ENCODE data around the gene CDC14A.

CDC14A gene

GRCh38 chr1:100348549-100349144 is 3.7 kb upstream of the CDC14A start:
- H3K4me1 Mint-ChIP-seq (ENCODE audit: low read depth): peaks cover 5% of the 10 kb centered on the region
- no peak overlapping the region for H3K27ac Mint-ChIP-seq
- H3K9me3 Mint-ChIP-seq (ENCODE audit: low read depth): no peaks in the 10 kb centered on the region
- no peaks in the 10 kb centered on the region for H3K27me3 Mint-ChIP-seq
- H3K36me3 Mint-ChIP-seq: no peaks in the 10 kb centered on the region
- H3K4me3 Mint-ChIP-seq: no peak overlapping the region

GRCh38 chr1:100349246-100349645 is 3.1 kb upstream of the CDC14A start:
- no peaks in the 10 kb centered on the region for H3K36me3 Mint-ChIP-seq
- no peak overlapping the region for H3K4me3 Mint-ChIP-seq
- no peak overlapping the region for H3K27ac Mint-ChIP-seq
- no peaks in the 10 kb centered on the region for H3K9me3 Mint-ChIP-seq (ENCODE audit: low read depth)
- H3K27me3 Mint-ChIP-seq: no peaks in the 10 kb centered on the region
- H3K4me1 Mint-ChIP-seq (ENCODE audit: low read depth): peaks cover 11% of the 10 kb centered on the region

DNA sequence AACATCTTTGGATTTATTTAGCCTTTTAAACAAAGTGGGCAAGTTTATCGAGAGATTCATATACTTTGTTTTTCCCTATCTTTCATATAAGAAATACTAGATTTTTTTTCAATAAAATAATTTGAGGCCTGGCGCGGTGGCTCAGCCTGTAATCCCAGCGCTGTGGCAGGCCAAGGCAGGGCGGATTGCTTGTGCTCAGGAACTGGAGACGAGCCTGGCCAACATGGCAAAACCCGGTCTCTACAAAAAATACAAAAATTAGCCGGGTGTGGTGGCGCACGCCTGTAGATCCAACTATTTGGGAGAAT is 1.6 kb upstream of the CDC14A start:
- H3K36me3 Mint-ChIP-seq: peaks cover under 1% of the 10 kb centered on the region
- no peaks in the 10 kb centered on the region for H3K27me3 Mint-ChIP-seq
- H3K9me3 Mint-ChIP-seq (ENCODE audit: low read depth): no peaks in the 10 kb centered on the region
- H3K4me1 Mint-ChIP-seq (ENCODE audit: low read depth): peaks cover 26% of the 10 kb centered on the region
- peak overlapping the region; percentile 4 for H3K27ac Mint-ChIP-seq
- peak overlapping the region; percentile 99 for H3K4me3 Mint-ChIP-seq

DNA sequence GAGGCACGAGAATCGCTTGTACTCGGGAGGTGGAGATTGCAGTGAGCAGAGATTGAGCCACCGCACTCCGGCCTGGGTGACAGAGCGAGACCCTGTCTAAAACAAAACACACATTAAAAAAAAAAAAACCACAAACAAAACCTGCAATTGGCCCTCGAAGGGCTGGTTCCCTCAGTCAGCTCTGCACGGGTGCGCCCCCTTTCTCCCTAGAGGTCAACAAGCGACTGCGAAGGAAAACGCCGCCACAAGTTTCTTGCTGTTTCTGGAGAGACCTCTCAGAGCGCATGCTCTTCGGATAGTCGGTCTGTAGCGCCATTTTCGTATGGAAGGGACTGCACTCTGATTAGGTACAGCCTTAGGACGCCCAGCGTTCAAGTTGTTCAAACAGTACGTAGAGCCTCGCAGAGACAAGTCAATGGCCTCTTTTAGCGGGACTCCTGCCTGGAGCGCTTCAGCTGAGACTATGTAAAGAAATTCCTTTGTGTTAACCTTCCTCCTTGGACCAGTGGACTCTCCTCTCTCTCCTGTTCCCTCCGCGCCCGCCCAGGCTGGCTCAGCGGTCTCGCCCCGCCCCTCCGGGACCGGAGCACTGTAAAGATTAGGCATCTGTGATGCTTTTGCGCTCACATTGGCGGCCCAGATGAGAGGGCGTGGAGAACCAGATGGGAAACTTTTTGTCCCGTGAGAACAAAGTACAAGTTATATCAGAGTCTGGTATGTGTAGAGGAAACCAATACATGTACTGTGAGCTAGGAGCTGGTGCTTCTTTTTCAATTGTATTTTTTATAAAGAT is 1.0 kb upstream of the CDC14A start:
- H3K27ac Mint-ChIP-seq: peak overlapping the region; percentile 99
- H3K4me1 Mint-ChIP-seq (ENCODE audit: low read depth): peaks cover 31% of the 10 kb centered on the region
- H3K27me3 Mint-ChIP-seq: no peaks in the 10 kb centered on the region
- no peaks in the 10 kb centered on the region for H3K9me3 Mint-ChIP-seq (ENCODE audit: low read depth)
- peaks cover 2% of the 10 kb centered on the region for H3K36me3 Mint-ChIP-seq
- peak overlapping the region; percentile 99 for H3K4me3 Mint-ChIP-seq

DNA sequence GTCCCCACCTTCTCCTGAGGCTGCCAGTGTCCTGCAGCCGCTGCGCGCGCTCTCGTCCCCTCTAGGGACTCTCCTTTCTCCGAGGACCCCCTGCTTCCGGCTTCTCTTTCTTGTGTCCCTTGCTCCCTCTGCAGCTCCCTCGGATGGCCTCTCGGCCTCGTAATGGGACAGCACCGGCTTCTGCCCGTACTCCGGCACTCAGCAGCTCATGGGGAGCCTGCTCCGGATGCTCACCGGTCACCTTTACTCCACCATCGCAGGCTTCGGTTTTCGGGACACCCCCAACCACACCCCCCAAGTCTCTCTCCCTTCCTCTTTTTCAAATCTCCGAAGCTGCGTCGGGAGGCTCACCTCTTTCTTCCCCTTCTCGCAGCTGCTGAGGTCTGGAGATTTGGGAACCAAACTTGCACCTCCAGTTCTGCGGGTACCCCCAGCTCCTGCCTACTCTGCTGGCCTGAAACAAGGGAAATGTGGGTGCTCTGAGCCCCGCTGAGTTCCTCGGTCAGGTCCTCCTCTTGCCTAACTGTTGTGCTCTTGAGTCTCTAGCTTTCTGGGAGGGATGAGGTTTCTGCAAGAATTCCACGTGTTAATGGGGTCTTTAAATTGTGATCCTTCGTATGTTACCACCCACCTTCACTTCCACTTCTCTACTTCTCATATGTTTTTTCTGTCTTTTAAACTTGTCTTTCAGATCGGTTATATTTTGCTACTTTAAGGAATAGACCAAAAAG is 930 bp downstream of the CDC14A start:
- Mint-ChIP-seq H3K9me3 (ENCODE audit: low read depth) (no peaks in the 10 kb centered on the region), H3K4me3 (peak overlapping the region; percentile 97), H3K36me3 (peaks cover 2% of the 10 kb centered on the region), H3K4me1 (ENCODE audit: low read depth) (peaks cover 47% of the 10 kb centered on the region), H3K27ac (peak overlapping the region; percentile 84), H3K27me3 (no peaks in the 10 kb centered on the region)

DNA sequence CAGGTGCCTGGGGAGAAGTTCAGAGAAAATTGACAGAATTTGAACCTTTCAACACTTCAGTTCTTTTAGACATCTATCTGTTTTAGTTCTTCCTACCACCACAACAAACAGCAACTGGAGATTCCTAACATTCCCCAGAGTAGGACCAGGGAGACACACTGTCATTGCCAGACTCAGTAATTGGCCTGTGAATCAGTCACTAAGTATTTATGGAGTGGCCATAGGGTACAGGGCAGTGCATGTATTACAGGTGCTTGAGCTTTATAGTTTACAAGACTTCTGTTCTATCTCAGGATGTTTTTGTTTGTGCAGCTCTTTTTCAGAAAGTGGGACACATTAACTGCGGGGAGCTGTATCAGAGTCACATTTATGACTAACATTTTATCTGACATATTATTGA is 1.7 kb downstream of the CDC14A start:
- Mint-ChIP-seq H3K27me3 (no peaks in the 10 kb centered on the region), H3K27ac (peak overlapping the region; percentile 84), H3K4me1 (ENCODE audit: low read depth) (peaks cover 53% of the 10 kb centered on the region), H3K4me3 (peak overlapping the region; percentile 97), H3K9me3 (ENCODE audit: low read depth) (no peaks in the 10 kb centered on the region), H3K36me3 (peaks cover 2% of the 10 kb centered on the region)

- Mint-ChIP-seq H3K9me3 (ENCODE audit: low read depth) (no peaks in the 10 kb centered on the region), H3K4me1 (ENCODE audit: low read depth) (peaks cover 61% of the 10 kb centered on the region), H3K27ac (peak overlapping the region; percentile 84), H3K36me3 (peaks cover 2% of the 10 kb centered on the region), H3K27me3 (no peaks in the 10 kb centered on the region), H3K4me3 (peak overlapping the region; percentile 97)
Measured at GRCh38 chr1:100354971-100355394, 2.7 kb downstream of the CDC14A start.

DNA sequence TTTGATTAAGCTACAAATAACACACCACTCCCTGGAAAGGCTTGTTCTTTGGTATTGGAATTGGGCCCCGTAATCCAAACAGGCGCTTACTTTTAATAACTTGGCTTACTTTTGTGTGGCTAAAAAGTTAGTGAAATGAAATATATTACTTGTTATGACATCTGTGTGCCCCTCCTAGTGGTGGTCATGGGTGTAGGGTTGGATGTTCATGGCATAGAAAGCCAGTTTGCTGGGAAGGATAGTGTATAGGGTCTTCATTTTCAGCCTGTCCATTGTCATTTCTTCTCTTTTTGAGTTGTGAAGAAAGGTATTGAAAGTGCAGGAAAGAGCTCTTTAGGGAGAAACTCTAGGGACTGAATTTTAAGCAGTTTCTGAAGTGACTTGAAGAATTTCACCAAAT is 5.9 kb downstream of the CDC14A start:
- H3K27ac Mint-ChIP-seq: no peak overlapping the region
- no peaks in the 10 kb centered on the region for H3K27me3 Mint-ChIP-seq
- H3K9me3 Mint-ChIP-seq (ENCODE audit: low read depth): no peaks in the 10 kb centered on the region
- H3K4me3 Mint-ChIP-seq: peak overlapping the region; percentile 33
- peaks cover 88% of the 10 kb centered on the region for H3K4me1 Mint-ChIP-seq (ENCODE audit: low read depth)
- peaks cover 6% of the 10 kb centered on the region for H3K36me3 Mint-ChIP-seq

- peaks cover 6% of the 10 kb centered on the region for H3K36me3 Mint-ChIP-seq
- H3K4me1 Mint-ChIP-seq (ENCODE audit: low read depth): peaks cover 82% of the 10 kb centered on the region
- no peak overlapping the region for H3K4me3 Mint-ChIP-seq
- no peaks in the 10 kb centered on the region for H3K27me3 Mint-ChIP-seq
- H3K9me3 Mint-ChIP-seq (ENCODE audit: low read depth): no peaks in the 10 kb centered on the region
- H3K27ac Mint-ChIP-seq: peak overlapping the region; percentile 65
Measured at GRCh38 chr1:100359139-100359538, 6.8 kb downstream of the CDC14A start.

- H3K4me1 Mint-ChIP-seq (ENCODE audit: low read depth): peaks cover 79% of the 10 kb centered on the region
- H3K27ac Mint-ChIP-seq: peak overlapping the region; percentile 25
- H3K4me3 Mint-ChIP-seq: peak overlapping the region; percentile 6
- no peaks in the 10 kb centered on the region for H3K27me3 Mint-ChIP-seq
- peaks cover 11% of the 10 kb centered on the region for H3K36me3 Mint-ChIP-seq
- H3K9me3 Mint-ChIP-seq (ENCODE audit: low read depth): no peaks in the 10 kb centered on the region
Measured at GRCh38 chr1:100360790-100361510, 8.6 kb downstream of the CDC14A start.

DNA sequence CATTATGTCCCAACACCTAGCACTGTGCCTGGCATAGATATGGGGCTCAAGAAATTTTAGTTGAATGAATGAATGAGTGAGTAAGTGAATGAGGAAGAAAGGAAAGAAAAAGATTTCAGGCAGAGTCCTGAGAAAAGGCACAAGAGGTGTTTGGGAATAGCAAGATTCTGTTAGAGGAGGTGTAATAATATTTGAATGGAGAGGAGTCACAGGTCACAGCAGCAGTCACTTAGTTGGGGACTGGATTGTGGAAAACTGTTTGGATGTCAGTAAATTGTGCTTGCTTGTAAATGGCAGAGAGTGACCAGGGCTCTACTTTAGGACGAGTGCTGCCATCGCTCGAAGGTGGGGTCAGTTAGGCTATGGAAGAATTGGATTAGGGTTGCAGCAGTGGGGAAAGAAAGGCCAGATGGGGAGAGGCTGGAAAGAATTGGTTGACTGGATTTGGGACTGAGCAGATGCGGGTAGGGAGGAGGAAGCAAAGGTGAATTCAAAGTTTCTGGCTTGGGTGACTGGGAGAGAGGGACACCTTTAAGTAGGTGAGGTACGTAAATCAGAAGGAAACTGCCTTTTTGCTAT is 9.3 kb downstream of the CDC14A start:
- H3K27me3 Mint-ChIP-seq: no peaks in the 10 kb centered on the region
- H3K9me3 Mint-ChIP-seq (ENCODE audit: low read depth): no peaks in the 10 kb centered on the region
- peaks cover 13% of the 10 kb centered on the region for H3K36me3 Mint-ChIP-seq
- peak overlapping the region; percentile 4 for H3K4me3 Mint-ChIP-seq
- H3K4me1 Mint-ChIP-seq (ENCODE audit: low read depth): peaks cover 81% of the 10 kb centered on the region
- peak overlapping the region; percentile 12 for H3K27ac Mint-ChIP-seq

GRCh38 chr1:100362821-100363466 is 10.6 kb downstream of the CDC14A start:
- Mint-ChIP-seq H3K36me3 (peaks cover 15% of the 10 kb centered on the region), H3K27ac (peak overlapping the region; percentile 43), H3K4me3 (no peak overlapping the region), H3K9me3 (ENCODE audit: low read depth) (no peaks in the 10 kb centered on the region), H3K4me1 (ENCODE audit: low read depth) (peaks cover 78% of the 10 kb centered on the region), H3K27me3 (no peaks in the 10 kb centered on the region)

DNA sequence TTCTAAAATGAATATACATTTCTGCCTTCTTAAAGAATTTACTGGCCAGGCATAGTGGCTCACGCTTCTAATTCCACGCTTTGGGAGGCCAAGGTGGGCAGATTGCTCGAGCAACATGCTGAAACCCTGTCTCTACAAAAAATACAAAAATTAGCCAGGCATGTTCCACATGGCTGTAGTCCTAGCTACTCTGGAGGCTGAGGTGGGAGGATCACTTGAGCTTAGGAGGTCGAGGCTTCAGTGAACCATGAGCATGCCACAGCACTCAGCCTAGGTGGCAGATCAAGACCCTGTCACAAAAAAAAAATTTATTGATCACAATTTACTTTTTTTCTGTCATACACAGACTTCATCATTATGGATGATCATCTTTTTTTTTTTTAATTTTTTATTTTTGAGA is 11.5 kb downstream of the CDC14A start:
- Mint-ChIP-seq H3K27ac (peak overlapping the region; percentile 34), H3K4me3 (no peak overlapping the region), H3K4me1 (ENCODE audit: low read depth) (peaks cover 76% of the 10 kb centered on the region), H3K36me3 (peaks cover 21% of the 10 kb centered on the region), H3K27me3 (no peaks in the 10 kb centered on the region), H3K9me3 (ENCODE audit: low read depth) (no peaks in the 10 kb centered on the region)

DNA sequence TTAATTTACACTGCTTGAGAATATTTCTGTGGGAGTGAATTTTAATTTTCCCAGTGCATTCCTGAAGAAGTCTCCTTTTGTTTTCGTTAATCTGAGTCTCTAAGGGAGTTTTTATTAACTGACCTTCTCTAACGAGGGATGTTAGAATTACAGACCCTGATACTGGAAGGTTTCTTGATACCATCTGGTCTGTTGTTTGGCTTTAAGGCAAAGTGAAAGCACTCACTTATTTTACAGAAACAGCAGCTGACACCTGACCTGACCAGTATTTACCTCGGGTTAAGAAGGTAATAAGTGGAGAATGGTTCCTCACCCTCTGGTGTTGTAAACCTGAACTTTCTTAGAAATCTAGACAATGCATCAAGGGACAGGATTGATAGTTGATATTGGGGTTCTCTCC is 12.4 kb downstream of the CDC14A start:
- Mint-ChIP-seq H3K9me3 (ENCODE audit: low read depth) (peaks cover 4% of the 10 kb centered on the region), H3K4me1 (ENCODE audit: low read depth) (peaks cover 72% of the 10 kb centered on the region), H3K36me3 (peaks cover 25% of the 10 kb centered on the region), H3K27ac (peak overlapping the region; percentile 72), H3K4me3 (peak overlapping the region; percentile 58), H3K27me3 (no peaks in the 10 kb centered on the region)
